ENCODE data around the gene CLPTM1L.

GRCh38 chr5:1312206-1312605, 32.7 kb downstream of the CLPTM1L start:
- no peak for TF ChIP-seq SP1 (IDR thresholded peaks at IDR 0.05)
- no peak for TF ChIP-seq ELF4 (IDR thresholded peaks at IDR 0.05)
- no peak for TF ChIP-seq PKNOX1 (IDR thresholded peaks at IDR 0.05)
- TF ChIP-seq LEF1 (IDR thresholded peaks at IDR 0.05; ENCODE audit: borderline replicate concordance), result no peak
- TF ChIP-seq FOXM1 (IDR thresholded peaks at IDR 0.05; ENCODE audit: borderline replicate concordance), result no peak
- TF ChIP-seq HDGF (IDR thresholded peaks at IDR 0.05; ENCODE audit: borderline replicate concordance), result no peak
- TF ChIP-seq BHLHE40 (IDR thresholded peaks at IDR 0.05; ENCODE audit: borderline replicate concordance), result no peak
- no peak for TF ChIP-seq ZNF384 (IDR thresholded peaks at IDR 0.05)
- no peak for TF ChIP-seq SUZ12 (IDR thresholded peaks at IDR 0.05)
- no peak for TF ChIP-seq FOXA1 (IDR thresholded peaks at IDR 0.05)
- no peak for TF ChIP-seq FOXK2 (IDR thresholded peaks at IDR 0.05)

Measured in HEK293T (cell line).